ENCODE measurements around the gene HOXC10.

HOXC10 gene

DNA sequence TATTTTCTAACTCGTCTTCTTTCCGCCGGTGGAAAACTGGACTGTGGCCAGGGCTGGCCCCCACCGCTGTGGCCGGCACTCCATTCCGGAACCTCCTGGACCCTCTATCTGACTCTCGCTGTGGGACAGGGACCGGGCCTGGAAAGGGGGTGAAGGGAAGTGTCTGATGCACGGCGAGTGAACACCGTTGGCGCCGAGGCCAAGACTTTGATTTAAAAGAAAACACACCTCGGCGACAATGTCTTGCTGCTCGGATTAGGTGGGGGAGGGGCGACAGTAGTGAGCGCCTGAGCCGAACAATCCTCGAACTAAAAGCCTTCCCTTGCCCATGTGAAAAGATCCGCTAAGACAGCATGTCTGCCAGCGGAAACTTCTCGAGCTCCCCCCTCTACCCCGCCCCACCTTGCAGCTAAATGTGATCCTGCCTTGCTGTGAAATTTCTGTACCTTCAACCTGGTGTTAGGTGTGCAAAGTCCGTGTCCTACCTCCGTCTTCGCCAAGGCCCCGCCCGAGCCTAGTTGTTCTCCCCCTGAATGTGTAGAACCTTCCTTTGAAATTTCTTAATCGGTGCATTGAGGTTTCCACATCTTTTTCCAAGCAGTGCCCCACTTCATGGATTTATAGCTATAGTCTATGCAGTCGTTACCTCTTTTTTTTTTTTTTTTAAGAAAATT, 9.3 kb upstream of the HOXC10 start:
- Histone ChIP-seq H3F3A (ENCODE audit: control insufficient read depth, insufficient read depth) (no peaks in the 10 kb centered on the region), H3K27me3 (ENCODE audit: control insufficient read depth, low read length) (peaks cover 60% of the 10 kb centered on the region), H3K36me3 (ENCODE audit: control insufficient read depth, low read length) (no peaks in the 10 kb centered on the region), H3K9me2 (replicated peaks; ENCODE audit: control insufficient read depth, low read length) (no peaks in the 10 kb centered on the region), H3K4me2 (ENCODE audit: low read length) (peak overlapping the region; percentile 71), H3K9me3 (ENCODE audit: control insufficient read depth, insufficient read depth, low read length) (no peaks in the 10 kb centered on the region), H4K20me1 (ENCODE audit: control insufficient read depth, insufficient read depth, low read depth, low read length) (no peaks in the 10 kb centered on the region; the same call in 1 of the 2 replicates), H3K4me3 (ENCODE audit: low read length) (peak overlapping the region; percentile 69), H3K79me2 (ENCODE audit: control insufficient read depth, low read length) (no peaks in the 10 kb centered on the region), H3K27ac (ENCODE audit: low read depth, low read length) (no peak overlapping the region), H3K4me1 (ENCODE audit: control insufficient read depth, low read length) (peaks cover 38% of the 10 kb centered on the region)
- TF ChIP-seq EZH2phosphoT487 (IDR thresholded peaks at IDR 0.05; ENCODE audit: borderline replicate concordance, low read length) = no peak
- TF ChIP-seq, protein P1, sequence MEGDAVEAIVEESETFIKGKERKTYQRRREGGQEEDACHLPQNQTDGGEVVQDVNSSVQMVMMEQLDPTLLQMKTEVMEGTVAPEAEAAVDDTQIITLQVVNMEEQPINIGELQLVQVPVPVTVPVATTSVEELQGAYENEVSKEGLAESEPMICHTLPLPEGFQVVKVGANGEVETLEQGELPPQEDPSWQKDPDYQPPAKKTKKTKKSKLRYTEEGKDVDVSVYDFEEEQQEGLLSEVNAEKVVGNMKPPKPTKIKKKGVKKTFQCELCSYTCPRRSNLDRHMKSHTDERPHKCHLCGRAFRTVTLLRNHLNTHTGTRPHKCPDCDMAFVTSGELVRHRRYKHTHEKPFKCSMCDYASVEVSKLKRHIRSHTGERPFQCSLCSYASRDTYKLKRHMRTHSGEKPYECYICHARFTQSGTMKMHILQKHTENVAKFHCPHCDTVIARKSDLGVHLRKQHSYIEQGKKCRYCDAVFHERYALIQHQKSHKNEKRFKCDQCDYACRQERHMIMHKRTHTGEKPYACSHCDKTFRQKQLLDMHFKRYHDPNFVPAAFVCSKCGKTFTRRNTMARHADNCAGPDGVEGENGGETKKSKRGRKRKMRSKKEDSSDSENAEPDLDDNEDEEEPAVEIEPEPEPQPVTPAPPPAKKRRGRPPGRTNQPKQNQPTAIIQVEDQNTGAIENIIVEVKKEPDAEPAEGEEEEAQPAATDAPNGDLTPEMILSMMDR (IDR thresholded peaks at IDR 0.05; ENCODE audit: low read depth, low read length, poor library complexity, severe bottlenecking) = no peak

DNA sequence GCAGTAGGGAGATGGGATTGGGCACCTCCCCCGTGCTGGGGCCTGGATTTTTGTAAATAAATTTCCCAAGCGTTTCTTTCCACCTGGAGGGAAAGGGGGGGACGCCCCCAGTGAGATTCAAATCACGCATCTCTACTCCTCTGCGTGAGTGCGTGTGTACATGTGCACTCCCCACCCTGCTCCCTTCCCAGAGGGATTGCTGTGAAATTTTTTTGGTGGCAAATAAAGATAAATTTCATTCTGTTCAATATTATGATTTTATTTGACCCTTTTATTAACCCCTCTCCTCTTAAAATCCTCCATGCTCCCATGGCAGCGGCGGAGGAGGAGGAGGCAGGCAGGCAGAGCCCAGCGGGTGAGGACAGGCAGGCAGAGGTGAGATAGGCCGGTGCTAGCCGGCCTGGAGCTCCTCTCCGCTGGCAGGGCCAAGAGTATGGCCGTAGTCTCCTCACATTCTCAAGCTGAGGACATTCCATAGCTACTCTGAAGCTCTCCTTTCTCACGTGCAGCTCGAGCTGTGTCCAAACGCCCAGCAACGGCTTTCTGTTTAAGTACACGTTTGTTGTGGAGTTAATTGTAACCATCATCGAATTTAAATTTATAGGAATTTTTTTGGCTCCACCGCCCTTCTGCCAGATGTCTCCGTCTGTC, 8.6 kb upstream of the HOXC10 start:
- Histone ChIP-seq H3K9me3 (ENCODE audit: control insufficient read depth, insufficient read depth, low read length) (no peaks in the 10 kb centered on the region), H3K27ac (ENCODE audit: low read depth, low read length) (no peak overlapping the region), H4K20me1 (ENCODE audit: control insufficient read depth, insufficient read depth, low read depth, low read length) (no peaks in the 10 kb centered on the region; the same call in 1 of the 2 replicates), H3K4me1 (ENCODE audit: control insufficient read depth, low read length) (peaks cover 38% of the 10 kb centered on the region), H3K4me2 (ENCODE audit: low read length) (no peak overlapping the region), H3K27me3 (ENCODE audit: control insufficient read depth, low read length) (peaks cover 53% of the 10 kb centered on the region), H3F3A (ENCODE audit: control insufficient read depth, insufficient read depth) (peaks cover 4% of the 10 kb centered on the region; the same call in 1 of the 2 replicates), H3K36me3 (ENCODE audit: control insufficient read depth, low read length) (no peaks in the 10 kb centered on the region), H3K9me2 (replicated peaks; ENCODE audit: control insufficient read depth, low read length) (no peaks in the 10 kb centered on the region), H3K4me3 (ENCODE audit: low read length) (no peak overlapping the region), H3K79me2 (ENCODE audit: control insufficient read depth, low read length) (no peaks in the 10 kb centered on the region)
- no peak for TF ChIP-seq EZH2phosphoT487 (IDR thresholded peaks at IDR 0.05; ENCODE audit: borderline replicate concordance, low read length)
- TF ChIP-seq, protein P1 (IDR thresholded peaks at IDR 0.05; ENCODE audit: low read depth, low read length, poor library complexity, severe bottlenecking) = no peak

DNA sequence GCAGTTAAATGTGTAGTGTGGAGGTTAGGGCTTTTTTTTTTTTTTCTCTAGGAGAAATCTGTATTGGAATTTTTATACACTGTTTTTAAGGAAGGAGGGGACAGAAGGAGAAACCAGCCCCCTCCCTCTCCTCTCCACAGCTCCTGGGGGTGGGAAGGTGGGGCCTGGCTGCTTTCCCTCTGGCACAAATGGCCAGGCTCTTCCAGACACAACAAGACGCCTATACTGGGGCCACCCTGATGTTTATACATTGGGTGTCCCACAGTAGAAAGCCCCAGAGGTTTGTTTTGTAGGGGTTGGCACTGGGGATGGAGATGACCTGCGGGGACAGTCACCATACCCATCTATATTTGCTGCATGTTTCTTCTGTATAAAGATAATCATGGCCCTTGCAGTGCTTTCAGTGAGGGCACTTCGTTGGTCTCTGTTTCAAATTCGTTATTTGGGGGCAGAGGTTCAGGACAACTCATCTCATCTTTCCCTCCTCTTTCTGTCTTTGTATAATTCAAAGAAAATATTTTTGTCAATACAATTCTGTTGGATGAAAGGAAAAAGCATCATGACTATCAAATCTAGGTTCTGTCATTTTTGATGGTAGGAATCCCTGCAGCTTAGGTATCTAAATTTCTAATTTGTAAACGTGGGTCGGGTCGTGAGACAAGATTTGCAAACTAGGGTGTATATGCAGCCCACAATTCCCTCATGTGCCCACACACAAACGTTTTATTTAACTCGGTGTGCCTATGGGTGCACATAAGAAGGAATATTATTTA, 7.9 kb upstream of the HOXC10 start:
- Histone ChIP-seq H3K4me3 (ENCODE audit: low read length) (peak overlapping the region; percentile 48), H3K27ac (ENCODE audit: low read depth, low read length) (no peak overlapping the region), H3K36me3 (ENCODE audit: control insufficient read depth, low read length) (no peaks in the 10 kb centered on the region), H3K79me2 (ENCODE audit: control insufficient read depth, low read length) (no peaks in the 10 kb centered on the region), H3K9me3 (ENCODE audit: control insufficient read depth, insufficient read depth, low read length) (no peaks in the 10 kb centered on the region), H3F3A (ENCODE audit: control insufficient read depth, insufficient read depth) (peaks cover 6% of the 10 kb centered on the region; the same call in 1 of the 2 replicates), H3K4me2 (ENCODE audit: low read length) (peak overlapping the region; percentile 76), H3K27me3 (ENCODE audit: control insufficient read depth, low read length) (peaks cover 50% of the 10 kb centered on the region), H4K20me1 (ENCODE audit: control insufficient read depth, insufficient read depth, low read depth, low read length) (no peaks in the 10 kb centered on the region; the same call in 1 of the 2 replicates), H3K4me1 (ENCODE audit: control insufficient read depth, low read length) (peaks cover 38% of the 10 kb centered on the region), H3K9me2 (replicated peaks; ENCODE audit: control insufficient read depth, low read length) (no peaks in the 10 kb centered on the region)
- TF ChIP-seq EZH2phosphoT487 (IDR thresholded peaks at IDR 0.05; ENCODE audit: borderline replicate concordance, low read length) = no peak
- TF ChIP-seq, protein P1 (IDR thresholded peaks at IDR 0.05; ENCODE audit: low read depth, low read length, poor library complexity, severe bottlenecking) = no peak

Measured in DOHH2 (cell line).